ENCODE measurements around the gene FNBP1.
A peak's percentile ranks its signal among the peaks of the same experiment; 100 is the strongest.

The FNBP1 gene

GRCh38 chr9:129884220-129885017, 158.6 kb downstream of the FNBP1 start:
- H3K36me3 Mint-ChIP-seq, result peaks cover 3% of the 10 kb centered on the region
- H3K27ac Mint-ChIP-seq, result peak overlapping the region; percentile 97
- H3K4me3 Mint-ChIP-seq, result peak overlapping the region; percentile 89
- H3K27me3 Mint-ChIP-seq, result no peaks in the 10 kb centered on the region
- peaks cover 46% of the 10 kb centered on the region for H3K4me1 Mint-ChIP-seq
- no peaks in the 10 kb centered on the region for H3K9me3 Mint-ChIP-seq

GRCh38 chr9:129881547-129882324, 161.3 kb downstream of the FNBP1 start:
- Mint-ChIP-seq H3K27me3 (no peaks in the 10 kb centered on the region), H3K4me3 (no peak overlapping the region), H3K27ac (no peak overlapping the region), H3K4me1 (peaks cover 19% of the 10 kb centered on the region), H3K36me3 (peaks cover 2% of the 10 kb centered on the region), H3K9me3 (no peaks in the 10 kb centered on the region)

- no peak overlapping the region for H3K27ac Mint-ChIP-seq
- peaks cover 2% of the 10 kb centered on the region for H3K36me3 Mint-ChIP-seq
- no peaks in the 10 kb centered on the region for H3K9me3 Mint-ChIP-seq
- no peak overlapping the region for H3K4me3 Mint-ChIP-seq
- H3K4me1 Mint-ChIP-seq, result peaks cover 14% of the 10 kb centered on the region
- no peaks in the 10 kb centered on the region for H3K27me3 Mint-ChIP-seq
These were observed 162.1 kb downstream of the FNBP1 start for GRCh38 chr9:129880654-129881546.

GRCh38 chr9:129879991-129880653, 162.9 kb downstream of the FNBP1 start:
- no peak overlapping the region for H3K27ac Mint-ChIP-seq
- no peaks in the 10 kb centered on the region for H3K9me3 Mint-ChIP-seq
- no peaks in the 10 kb centered on the region for H3K27me3 Mint-ChIP-seq
- H3K4me1 Mint-ChIP-seq, result peaks cover 14% of the 10 kb centered on the region
- no peak overlapping the region for H3K4me3 Mint-ChIP-seq
- H3K36me3 Mint-ChIP-seq, result peaks cover 2% of the 10 kb centered on the region

GRCh38 chr9:129879103-129879699, 163.8 kb downstream of the FNBP1 start:
- H3K4me1 Mint-ChIP-seq, result peaks cover 12% of the 10 kb centered on the region
- no peak overlapping the region for H3K4me3 Mint-ChIP-seq
- H3K27ac Mint-ChIP-seq, result no peak overlapping the region
- no peaks in the 10 kb centered on the region for H3K9me3 Mint-ChIP-seq
- H3K27me3 Mint-ChIP-seq, result no peaks in the 10 kb centered on the region
- H3K36me3 Mint-ChIP-seq, result peaks cover 6% of the 10 kb centered on the region

- Mint-ChIP-seq H3K4me3 (no peak overlapping the region), H3K27me3 (no peaks in the 10 kb centered on the region), H3K27ac (peak overlapping the region; percentile 41), H3K9me3 (no peaks in the 10 kb centered on the region), H3K36me3 (peaks cover 10% of the 10 kb centered on the region), H3K4me1 (peaks cover 10% of the 10 kb centered on the region)
These were observed 164.7 kb downstream of the FNBP1 start for GRCh38 chr9:129878291-129878690.

GRCh38 chr9:129876815-129877214, 166.2 kb downstream of the FNBP1 start:
- Mint-ChIP-seq H3K4me3 (no peak overlapping the region), H3K27me3 (no peaks in the 10 kb centered on the region), H3K27ac (peak overlapping the region; percentile 77), H3K9me3 (no peaks in the 10 kb centered on the region), H3K36me3 (peaks cover 11% of the 10 kb centered on the region), H3K4me1 (peaks cover 21% of the 10 kb centered on the region)

GRCh38 chr9:129875687-129876395, 167.1 kb downstream of the FNBP1 start:
- Mint-ChIP-seq H3K36me3 (peaks cover 11% of the 10 kb centered on the region), H3K4me3 (no peak overlapping the region), H3K27me3 (no peaks in the 10 kb centered on the region), H3K9me3 (no peaks in the 10 kb centered on the region), H3K4me1 (peaks cover 30% of the 10 kb centered on the region), H3K27ac (no peak overlapping the region)

GRCh38 chr9:129875181-129875611, 167.8 kb downstream of the FNBP1 start:
- H3K27me3 Mint-ChIP-seq, result no peaks in the 10 kb centered on the region
- no peaks in the 10 kb centered on the region for H3K9me3 Mint-ChIP-seq
- peaks cover 10% of the 10 kb centered on the region for H3K36me3 Mint-ChIP-seq
- peaks cover 33% of the 10 kb centered on the region for H3K4me1 Mint-ChIP-seq
- H3K4me3 Mint-ChIP-seq, result no peak overlapping the region
- no peak overlapping the region for H3K27ac Mint-ChIP-seq

GRCh38 chr9:129874261-129875101, 168.5 kb downstream of the FNBP1 start:
- H3K4me3 Mint-ChIP-seq, result no peak overlapping the region
- H3K9me3 Mint-ChIP-seq, result no peaks in the 10 kb centered on the region
- H3K36me3 Mint-ChIP-seq, result peaks cover 10% of the 10 kb centered on the region
- H3K4me1 Mint-ChIP-seq, result peaks cover 39% of the 10 kb centered on the region
- H3K27ac Mint-ChIP-seq, result peak overlapping the region; percentile 51
- no peaks in the 10 kb centered on the region for H3K27me3 Mint-ChIP-seq

- H3K9me3 Mint-ChIP-seq, result no peaks in the 10 kb centered on the region
- peak overlapping the region; percentile 42 for H3K4me3 Mint-ChIP-seq
- peaks cover 10% of the 10 kb centered on the region for H3K36me3 Mint-ChIP-seq
- peaks cover 47% of the 10 kb centered on the region for H3K4me1 Mint-ChIP-seq
- no peaks in the 10 kb centered on the region for H3K27me3 Mint-ChIP-seq
- peak overlapping the region; percentile 49 for H3K27ac Mint-ChIP-seq
These were observed 169.3 kb downstream of the FNBP1 start for GRCh38 chr9:129873563-129874190.

- Mint-ChIP-seq H3K36me3 (peaks cover 11% of the 10 kb centered on the region), H3K4me3 (peak overlapping the region; percentile 30), H3K4me1 (peaks cover 69% of the 10 kb centered on the region), H3K9me3 (no peaks in the 10 kb centered on the region), H3K27me3 (no peaks in the 10 kb centered on the region), H3K27ac (peak overlapping the region; percentile 63)
These were observed 171.9 kb downstream of the FNBP1 start for GRCh38 chr9:129871046-129871445.
